Activated CD8-positive, alpha-beta T cell treated with anti-CD3 and anti-CD28 coated beads for 36 hours (primary cell): ENCODE measurements around the gene ZBTB37. TPM values are rescaled to one million over a fixed set of nuclear protein-coding genes. Genes with fewer than 3 reads are reported as not detected.

Experiments
- ATAC-seq: fragments of 200-7000 bp; cut with Tn5 transposase; one replicate; pipeline ENCODE4 v1.10.0; 2021; ENCODE audit warnings: mild to moderate bottlenecking, moderate library complexity
- CTCF ChIA-PET: fragments of 350-600 bp; sonication (Branson Sonifier 250); formaldehyde crosslinking; loops from one replicate; lab custom pipeline; 2021; ENCODE audit warnings: antibody characterized with exemption; lab: Charles Lee
- POLR2A ChIA-PET: fragments of 350-600 bp; sonication (Branson Sonifier 250); formaldehyde crosslinking; loops from one replicate; lab custom pipeline; 2021; ENCODE audit warnings: antibody characterized with exemption; lab: Charles Lee
- DNase-seq: peaks from one replicate; pipeline ENCODE4 v3.0.0-alpha.2; 2020
- H3K27ac Mint-ChIP-seq: one replicate; pipeline ENCODE4 v1.8.0; 2021; ENCODE audit warnings: mild to moderate bottlenecking, mixed read lengths
- H3K27me3 Mint-ChIP-seq: one replicate; pipeline ENCODE4 v1.8.0; 2021; ENCODE audit warnings: mixed read lengths
- H3K36me3 Mint-ChIP-seq: one replicate; pipeline ENCODE4 v1.8.0; 2021; ENCODE audit warnings: low read depth, mixed read lengths
- H3K4me1 Mint-ChIP-seq: one replicate; pipeline ENCODE4 v1.8.0; 2021; ENCODE audit warnings: low read depth, mixed read lengths
- H3K4me3 Mint-ChIP-seq: one replicate; pipeline ENCODE4 v1.8.0; 2021; ENCODE audit warnings: mild to moderate bottlenecking, moderate library complexity, mixed read lengths
- H3K9me3 Mint-ChIP-seq: one replicate; pipeline ENCODE4 v1.8.0; 2021; ENCODE audit warnings: mixed read lengths
- CTCF ChIP-seq: fragments of 200-600 bp; IDR thresholded peaks from one replicate; pipeline ENCODE4 v1.8.0; 2022; ENCODE audit warnings: antibody characterized with exemption, mild to moderate bottlenecking
- intact Hi-C: fragments of 100-400 bp; cut with micrococcal nuclease; formaldehyde crosslinking; loops from one replicate; pipeline ENCODE4 v1.10.0; 2022
- total RNA-seq, 2 experiments: library from RNA; stranded (reverse); gene quantifications; one replicate each; pipeline ENCODE4 v1.2.3, GENCODE V29; 2021

The ZBTB37 gene
- total RNA-seq, 2 experiments from 2014 or later = 7.6 to 7.9 TPM

- no peak for TF ChIP-seq CTCF
- Mint-ChIP-seq H3K27me3 (no peaks in the 10 kb centered on the region), H3K4me3 (peak within 1 kb of the TSS; percentile 94), H3K36me3 (peaks cover 36% of the 10 kb centered on the region), H3K4me1 (peaks cover 50% of the 10 kb centered on the region), H3K27ac (peak within 1 kb of the TSS; percentile 99), H3K9me3 (no peaks in the 10 kb centered on the region)
- ChIA-PET POLR2A (interaction anchor here (0.6 to 2.5 kb wide), 19 partner anchors 12 to 401 kb away, joined by 3 to 29 read pairs (median 4); partner anchors contain the start of genes GAS5, KLHL20, PRDX6 and ZBTB37), CTCF (interaction anchor here (0.9 to 3.6 kb wide), 7 partner anchors 27 to 407 kb away, joined by 3 to 37 read pairs (median 6); partner anchors contain the start of gene KLHL20)
- intact Hi-C loops = loop anchor here (2.0 to 10.0 kb wide), 4 partner anchors 44 to 1080 kb away; partner anchors contain the start of gene ZBTB37
- ATAC-seq = peak; percentile 90
- peak; percentile 95 for DNase-seq
These were observed 43.7 kb upstream of the ZBTB37 start, which contains the start of the genes CENPL and DARS2 for GRCh38 chr1:173824315-173825081. Gene CENPL (minus strand): TSS chr1:173824883. CDS start chr1:173811299, 13,584 bp downstream. Gene DARS2 (plus strand): TSS chr1:173824673. CDS start chr1:173825230, 557 bp downstream.

- TF ChIP-seq CTCF = no peak
- peak overlapping the region; percentile 94 for H3K4me3 Mint-ChIP-seq
- CTCF ChIA-PET = interaction anchor here (3.6 kb wide), 1 partner anchor 398 kb away, joined by 37 read pairs; no protein-coding TSS in a partner anchor
- POLR2A ChIA-PET = interaction anchor here (1.1 kb wide), 1 partner anchor 10 kb away, joined by 4 read pairs; no protein-coding TSS in a partner anchor
- DNase-seq (no peak), ATAC-seq (no peak)
- H3K27ac Mint-ChIP-seq = no peak overlapping the region
- H3K4me1 Mint-ChIP-seq = peaks cover 34% of the 10 kb centered on the region
- no peaks in the 10 kb centered on the region for H3K9me3 Mint-ChIP-seq
- H3K36me3 Mint-ChIP-seq = peaks cover 35% of the 10 kb centered on the region
- intact Hi-C loops = loop anchor here (10.0 kb wide), 1 partner anchor 1083 kb away; no protein-coding TSS in a partner anchor
- no peaks in the 10 kb centered on the region for H3K27me3 Mint-ChIP-seq
These were observed 40.6 kb upstream of the ZBTB37 start for GRCh38 chr1:173827611-173828010.

GRCh38 chr1:173832748-173833147, 35.4 kb upstream of the ZBTB37 start:
- TF ChIP-seq CTCF = no peak
- Mint-ChIP-seq H3K4me3 (no peak overlapping the region), H3K36me3 (peaks cover 33% of the 10 kb centered on the region), H3K27me3 (no peaks in the 10 kb centered on the region), H3K9me3 (no peaks in the 10 kb centered on the region), H3K4me1 (peaks cover 7% of the 10 kb centered on the region), H3K27ac (no peak overlapping the region)
- CTCF ChIA-PET = no interaction called here
- no peak for ATAC-seq
- POLR2A ChIA-PET = interaction anchor here (1.6 kb wide), 1 partner anchor 30 kb away, joined by 3 read pairs; no protein-coding TSS in a partner anchor
- intact Hi-C loops = no loop called here
- no peak for DNase-seq

GRCh38 chr1:173852105-173852504, 16.1 kb upstream of the ZBTB37 start:
- Mint-ChIP-seq H3K9me3 (no peaks in the 10 kb centered on the region), H3K36me3 (peaks cover 32% of the 10 kb centered on the region), H3K27ac (no peak overlapping the region), H3K27me3 (no peaks in the 10 kb centered on the region), H3K4me1 (no peaks in the 10 kb centered on the region), H3K4me3 (no peak overlapping the region)
- intact Hi-C loops = no loop called here
- TF ChIP-seq CTCF = no peak
- no peak for DNase-seq
- ChIA-PET CTCF (interaction anchor here (0.6 to 1.4 kb wide), 5 partner anchors 8 to 1111 kb away, joined by 3 to 5 read pairs (median 3); partner anchors contain the start of genes CENPL and DARS2), POLR2A (interaction anchor here (0.9 to 5.2 kb wide), 3 partner anchors 10 to 28 kb away, joined by 3 to 56 read pairs (median 4); no protein-coding TSS in a partner anchor)
- no peak for ATAC-seq
